ENCODE results near the gene GALNT6. TPM values are rescaled to one million over a fixed set of nuclear protein-coding genes. Genes with fewer than 3 reads are reported as not detected.

GALNT6 gene
- total RNA-seq, 3 donors from 2014 or later, result 10.7 to 20.6 (median 17.9) TPM

DNA sequence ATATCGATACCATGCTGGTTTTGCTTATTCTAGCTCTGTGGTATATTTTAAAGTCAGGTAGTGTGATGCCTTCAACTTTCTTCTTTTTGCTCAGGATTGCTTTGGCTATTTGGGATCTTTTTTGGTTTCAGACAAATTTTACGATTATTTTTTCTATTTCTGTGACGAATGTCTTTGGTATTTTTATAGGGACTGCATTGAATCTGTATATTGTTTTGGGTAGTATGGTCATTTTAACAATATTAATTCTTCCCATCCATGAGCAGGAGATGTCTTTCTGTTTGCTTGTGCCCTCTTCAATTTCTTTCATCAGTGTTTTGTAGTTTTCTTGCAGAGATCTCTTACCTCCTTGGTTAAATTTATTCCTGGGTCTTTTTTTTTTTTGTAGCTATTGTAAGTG is 22.6 kb upstream of the GALNT6 start:
- H3K9me3 ChIP-seq, result no peaks in the 10 kb centered on the region

GRCh38 chr12:51413149-51413548 is 21.9 kb upstream of the GALNT6 start:
- intact Hi-C loops (cut with DNase I, micrococcal nuclease), result no loop called here
- no peak for ATAC-seq
- H3K4me1 ChIP-seq (ENCODE audit: low read depth), result no peaks in the 10 kb centered on the region
- no peak for TF ChIP-seq CTCF (IDR thresholded peaks at IDR 0.05)
- no peaks in the 10 kb centered on the region for H3K36me3 ChIP-seq (ENCODE audit: low read depth)
- DNase-seq, result no peak
- no peak overlapping the region for H3K4me3 ChIP-seq
- no peaks in the 10 kb centered on the region for H3K9me3 ChIP-seq

More for the DNA sequence above, 22.6 kb upstream of the GALNT6 start:
- Histone ChIP-seq H3K36me3 (ENCODE audit: low read depth) (no peaks in the 10 kb centered on the region), H3K4me3 (no peak overlapping the region), H3K4me1 (ENCODE audit: low read depth) (no peaks in the 10 kb centered on the region)
- intact Hi-C loops (cut with DNase I, micrococcal nuclease), result no loop called here
- ATAC-seq, result no peak
- no peak for TF ChIP-seq CTCF (IDR thresholded peaks at IDR 0.05)
- no peak for DNase-seq

DNA sequence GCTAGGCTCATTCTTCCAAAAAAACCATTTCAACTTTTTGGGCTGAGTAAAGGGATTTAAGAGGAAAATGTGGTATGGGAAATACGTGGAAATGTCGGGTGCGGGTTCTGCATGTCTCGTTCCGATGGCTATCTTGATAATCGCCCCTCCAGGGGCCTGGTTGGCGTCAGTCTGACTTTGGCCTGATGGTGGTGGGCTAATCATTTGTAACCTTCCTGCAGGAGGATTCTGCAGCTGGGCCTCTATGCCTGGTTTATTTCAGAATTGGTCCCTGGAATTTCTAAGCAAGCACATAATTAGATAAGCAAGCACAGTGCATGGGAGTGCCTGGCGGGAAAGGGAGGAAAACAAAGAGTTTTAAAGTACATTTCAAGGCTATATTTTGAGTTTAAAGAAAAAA is 18.6 kb upstream of the GALNT6 start:
- ATAC-seq, result no peak
- intact Hi-C loops (cut with DNase I, micrococcal nuclease), result no loop called here
- Histone ChIP-seq H3K9me3 (no peaks in the 10 kb centered on the region), H3K36me3 (ENCODE audit: low read depth) (no peaks in the 10 kb centered on the region), H3K4me3 (no peak overlapping the region), H3K4me1 (ENCODE audit: low read depth) (peaks cover 10% of the 10 kb centered on the region)
- TF ChIP-seq CTCF (IDR thresholded peaks at IDR 0.05), result no peak
- no peak for DNase-seq

GRCh38 chr12:51407604-51408003 is 16.4 kb upstream of the GALNT6 start:
- peaks cover 10% of the 10 kb centered on the region for H3K4me1 ChIP-seq (ENCODE audit: low read depth)
- no peaks in the 10 kb centered on the region for H3K9me3 ChIP-seq
- no peaks in the 10 kb centered on the region for H3K36me3 ChIP-seq (ENCODE audit: low read depth)
- no peak for TF ChIP-seq CTCF (IDR thresholded peaks at IDR 0.05)
- H3K4me3 ChIP-seq, result no peak overlapping the region
- ATAC-seq, result no peak
- DNase-seq, result no peak
- intact Hi-C loops (cut with DNase I, micrococcal nuclease), result no loop called here

DNA sequence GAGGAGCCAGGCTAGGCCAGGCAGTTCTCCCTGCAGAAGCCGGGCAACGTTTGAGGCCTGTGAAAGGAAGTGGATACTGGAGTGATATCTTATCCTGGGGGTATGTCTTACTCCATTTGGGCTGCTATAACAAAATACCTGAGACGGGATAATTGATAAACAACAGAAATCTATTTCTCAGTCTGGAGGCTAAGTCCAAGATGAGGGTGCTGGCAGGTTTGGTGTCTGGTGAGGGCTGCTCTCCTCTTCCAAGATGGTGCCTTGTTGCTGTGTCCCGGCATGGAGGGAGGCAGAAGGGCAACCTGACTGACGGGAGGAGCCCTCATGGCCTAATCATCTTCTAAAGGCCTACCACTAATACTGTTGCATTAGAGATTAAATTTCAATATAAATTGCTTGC is 15.7 kb upstream of the GALNT6 start:
- H3K9me3 ChIP-seq, result no peaks in the 10 kb centered on the region
- DNase-seq (no peak), ATAC-seq (no peak)
- no peak overlapping the region for H3K4me3 ChIP-seq
- no peak for TF ChIP-seq CTCF (IDR thresholded peaks at IDR 0.05)
- H3K4me1 ChIP-seq (ENCODE audit: low read depth), result peaks cover 10% of the 10 kb centered on the region
- no peaks in the 10 kb centered on the region for H3K36me3 ChIP-seq (ENCODE audit: low read depth)
- intact Hi-C loops (cut with DNase I, micrococcal nuclease), result no loop called here

- no peaks in the 10 kb centered on the region for H3K9me3 ChIP-seq
- peak; percentile 77 for ATAC-seq
- H3K4me1 ChIP-seq (ENCODE audit: low read depth), result peaks cover 12% of the 10 kb centered on the region
- no peak for DNase-seq
- intact Hi-C loops (cut with DNase I, micrococcal nuclease), result no loop called here
- no peaks in the 10 kb centered on the region for H3K36me3 ChIP-seq (ENCODE audit: low read depth)
- TF ChIP-seq CTCF (IDR thresholded peaks at IDR 0.05), result no peak
- H3K4me3 ChIP-seq, result no peak overlapping the region
Observed at GRCh38 chr12:51406290-51406689, 15.1 kb upstream of the GALNT6 start.

Data from mucosa of descending colon (tissue), 3 donors.